AG04450 (cell line): Measurements from ENCODE around the gene ZFP92. TPM values are rescaled to one million over a fixed set of nuclear protein-coding genes. Genes with fewer than 3 reads are reported as not detected.

ENCODE experiments used
- CTCF ChIA-PET: fragments of 300-600, 350-600 bp; formaldehyde crosslinking; extraction: SDS; loops from one replicate; lab custom pipeline; 2022; ENCODE audit warnings: antibody characterized with exemption, inconsistent platforms; lab: Charles Lee
- POLR2A ChIA-PET: fragments of 350-600 bp; formaldehyde crosslinking; extraction: SDS; loops from one replicate; lab custom pipeline; 2021; ENCODE audit warnings: antibody characterized with exemption, inconsistent platforms; lab: Yijun Ruan, JAX
- DNase-seq: peaks from one replicate; pipeline ENCODE4 v3.0.0-alpha.2; 2011; ENCODE audit warnings: low read depth, low spot score
- H3K27ac ChIP-seq: one replicate; pipeline ENCODE4 v1.5.1; 2012; ENCODE audit warnings: low read depth, low read length, control low read depth
- H3K27me3 ChIP-seq: one replicate; pipeline ENCODE4 v1.6.0; 2012; ENCODE audit warnings: low read length; ENCODE audit not compliant: control insufficient read depth, insufficient read depth
- H3K4me3 ChIP-seq: 2 replicates; pipeline ENCODE4 v1.5.1; 2011; ENCODE audit warnings: mild to moderate bottlenecking, low read depth, low read length, control low read depth
- H3K9me3 ChIP-seq: 2 replicates; pipeline ENCODE4 v1.5.1; 2012; ENCODE audit warnings: low read length; ENCODE audit not compliant: control insufficient read depth, insufficient read depth
- CTCF ChIP-seq: IDR thresholded peaks from 2 replicates; pipeline ENCODE4 v1.5.1; 2011; ENCODE audit warnings: low read depth, low read length, control low read depth, inconsistent platforms
- polyA plus RNA-seq: library from polyadenylated mRNA; depleted of rRNA; stranded (reverse); fragments of >200 nt; gene quantifications from 2 replicates; pipeline ENCODE4 v1.2.3, GENCODE V29; 2011

Gene ZFP92
- polyA plus RNA-seq, 1 experiment: 0.02 TPM

DNA sequence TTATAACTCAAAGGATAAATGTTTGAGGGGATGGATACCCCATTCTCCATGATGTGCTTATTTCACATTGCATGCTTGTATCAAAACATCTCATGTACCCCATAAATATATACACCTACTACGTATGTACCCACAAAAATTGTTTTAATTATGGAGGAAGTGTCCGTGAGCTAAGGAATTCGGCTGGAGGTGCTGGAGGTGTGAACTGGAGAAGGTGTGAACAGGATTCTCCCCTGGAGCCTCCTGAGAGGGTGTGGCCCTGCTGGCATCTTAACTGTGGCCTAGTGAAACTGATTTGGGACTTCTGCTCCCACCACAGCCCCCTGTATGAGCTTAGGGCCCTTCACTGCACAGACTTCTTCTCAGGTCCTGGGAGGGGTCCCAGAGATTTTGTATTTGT lies 33.5 kb upstream of the ZFP92 start:
- no peaks in the 10 kb centered on the region for H3K9me3 ChIP-seq

GRCh38 chrX:153378607-153379006 lies 32.7 kb upstream of the ZFP92 start:
- TF ChIP-seq CTCF: no peak
- CTCF ChIA-PET: no interaction called here
- no peak overlapping the region for H3K27ac ChIP-seq
- peaks cover 2% of the 10 kb centered on the region for H3K27me3 ChIP-seq
- no peak for DNase-seq
- no peak overlapping the region for H3K4me3 ChIP-seq
- no peaks in the 10 kb centered on the region for H3K9me3 ChIP-seq
- POLR2A ChIA-PET: no interaction called here

More for the DNA sequence above, 33.5 kb upstream of the ZFP92 start:
- TF ChIP-seq CTCF: no peak
- H3K27ac ChIP-seq: no peak overlapping the region
- POLR2A ChIA-PET: no interaction called here
- no peak for DNase-seq
- peaks cover 2% of the 10 kb centered on the region for H3K27me3 ChIP-seq
- H3K4me3 ChIP-seq: no peak overlapping the region
- CTCF ChIA-PET: no interaction called here

DNA sequence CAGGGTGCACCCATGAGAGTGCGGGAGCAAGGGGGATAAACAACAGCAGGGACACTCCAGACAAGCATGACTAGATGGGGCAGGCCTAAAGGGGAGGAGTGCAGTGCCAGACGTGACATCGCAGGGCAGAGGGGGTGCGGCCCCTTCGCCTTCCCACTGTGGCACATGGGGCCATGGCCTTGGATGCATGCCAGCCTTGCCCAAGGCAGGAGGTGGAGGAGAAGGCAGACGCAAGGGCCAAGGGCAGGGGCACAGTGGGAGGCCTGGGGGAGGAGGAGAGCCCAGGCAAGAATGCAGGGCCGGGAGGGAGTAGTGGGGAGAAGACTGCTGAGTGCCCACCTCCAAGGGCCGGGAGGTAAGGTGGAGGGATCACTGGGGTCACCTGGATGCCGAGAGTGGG lies 31.8 kb upstream of the ZFP92 start:
- TF ChIP-seq CTCF: no peak
- Histone ChIP-seq H3K4me3 (no peak overlapping the region), H3K9me3 (no peaks in the 10 kb centered on the region), H3K27ac (no peak overlapping the region), H3K27me3 (no peaks in the 10 kb centered on the region)
- CTCF ChIA-PET: no interaction called here
- DNase-seq: no peak
- POLR2A ChIA-PET: no interaction called here

DNA sequence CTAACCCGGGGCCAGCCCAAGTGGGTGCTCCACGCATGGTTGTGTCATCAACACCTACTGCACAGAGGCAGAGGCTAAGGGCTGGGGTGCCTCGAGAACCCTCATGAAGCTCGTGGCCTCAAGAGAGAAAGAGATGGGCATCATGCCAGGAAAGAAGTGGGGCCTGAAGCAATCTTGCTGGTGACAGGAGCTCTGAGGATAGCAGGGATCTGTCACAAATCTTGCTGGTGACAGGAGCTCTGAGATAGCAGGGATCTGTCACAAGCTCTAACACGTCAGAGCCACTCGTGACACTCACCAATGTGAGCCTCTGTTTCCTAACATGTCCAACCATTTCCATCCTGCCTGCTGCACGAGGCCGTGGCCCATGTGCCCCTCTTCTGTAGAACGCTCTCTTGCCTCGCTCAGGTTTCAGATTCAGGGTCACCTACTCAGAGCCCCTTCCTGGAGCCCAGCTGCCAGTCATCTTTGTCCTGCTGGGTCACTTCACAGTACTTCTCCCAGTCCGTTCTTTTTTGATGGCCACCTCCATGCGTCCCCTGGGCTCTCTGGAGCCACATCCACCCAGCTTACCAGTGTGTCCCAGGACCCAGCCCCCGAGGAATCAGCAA lies 31.2 kb upstream of the ZFP92 start:
- Histone ChIP-seq H3K27ac (no peak overlapping the region), H3K9me3 (no peaks in the 10 kb centered on the region), H3K4me3 (no peak overlapping the region), H3K27me3 (no peaks in the 10 kb centered on the region)
- no peak for TF ChIP-seq CTCF
- DNase-seq: no peak
- ChIA-PET CTCF (no interaction called here), POLR2A (no interaction called here)

GRCh38 chrX:153380691-153381090 lies 30.6 kb upstream of the ZFP92 start:
- POLR2A ChIA-PET: no interaction called here
- no peak for DNase-seq
- no peak overlapping the region for H3K27ac ChIP-seq
- H3K9me3 ChIP-seq: no peaks in the 10 kb centered on the region
- H3K27me3 ChIP-seq: no peaks in the 10 kb centered on the region
- no peak for TF ChIP-seq CTCF
- CTCF ChIA-PET: no interaction called here
- H3K4me3 ChIP-seq: no peak overlapping the region
